ENCODE data around the gene GGT7. TPM values are rescaled to one million over a fixed set of nuclear protein-coding genes. Genes with fewer than 3 reads are reported as not detected.

The GGT7 gene
- total RNA-seq, 1 donor from 2014 or later, result 17.3 TPM

- Mint-ChIP-seq H3K27ac (ENCODE audit: unreplicated experiment) (no peak overlapping the region), H3K9me3 (ENCODE audit: unreplicated experiment) (no peaks in the 10 kb centered on the region), H3K4me1 (ENCODE audit: low read depth, unreplicated experiment) (no peaks in the 10 kb centered on the region), H3K4me3 (ENCODE audit: unreplicated experiment) (no peak overlapping the region), H3K36me3 (ENCODE audit: low read depth, unreplicated experiment) (peaks cover 13% of the 10 kb centered on the region), H3K27me3 (ENCODE audit: low read depth, unreplicated experiment) (no peaks in the 10 kb centered on the region)
- Histone ChIP-seq H3K36me3 (ENCODE audit: insufficient read depth, low read length) (no peaks in the 10 kb centered on the region), H3K4me2 (ENCODE audit: low read length) (no peak overlapping the region), H4K20me1 (ENCODE audit: insufficient read depth, low read length) (peaks cover 17% of the 10 kb centered on the region), H2AFZ (ENCODE audit: low read depth, low read length) (no peak overlapping the region), H3K79me2 (ENCODE audit: insufficient read depth, low read length) (no peaks in the 10 kb centered on the region), H3K4me1 (ENCODE audit: insufficient read depth, low read length) (no peaks in the 10 kb centered on the region), H3K4me3 (ENCODE audit: insufficient read depth, low read depth, low read length) (no peak overlapping the region), H3K9ac (ENCODE audit: low read length) (no peak overlapping the region), H3K27ac (ENCODE audit: low read depth, low read length) (no peak overlapping the region), H3K27me3 (ENCODE audit: insufficient read depth, low read length) (no peaks in the 10 kb centered on the region), H3K9me3 (ENCODE audit: insufficient read depth, low read depth, low read length) (no peaks in the 10 kb centered on the region)
- TF ChIP-seq CTCF (IDR thresholded peaks at IDR 0.05; ENCODE audit: insufficient read depth, low read depth, low read length) (no peak), EZH2 (IDR thresholded peaks at IDR 0.05; ENCODE audit: insufficient read depth, low read length) (no peak)
- no peak for FAIRE-seq
- no peak for DNase-seq (ENCODE audit: low read depth)
These were observed 9.9 kb downstream of the GGT7 start for GRCh38 chr20:34862724-34863123.

GRCh38 chr20:34861386-34862084 lies 11.1 kb downstream of the GGT7 start:
- Mint-ChIP-seq H3K9me3 (ENCODE audit: unreplicated experiment) (no peaks in the 10 kb centered on the region), H3K36me3 (ENCODE audit: low read depth, unreplicated experiment) (peaks cover 13% of the 10 kb centered on the region), H3K4me1 (ENCODE audit: low read depth, unreplicated experiment) (no peaks in the 10 kb centered on the region), H3K4me3 (ENCODE audit: unreplicated experiment) (no peak overlapping the region), H3K27ac (ENCODE audit: unreplicated experiment) (no peak overlapping the region), H3K27me3 (ENCODE audit: low read depth, unreplicated experiment) (no peaks in the 10 kb centered on the region)
- Histone ChIP-seq H3K79me2 (ENCODE audit: insufficient read depth, low read length) (no peaks in the 10 kb centered on the region), H3K4me2 (ENCODE audit: low read length) (no peak overlapping the region), H3K9me3 (ENCODE audit: insufficient read depth, low read depth, low read length) (no peaks in the 10 kb centered on the region), H4K20me1 (ENCODE audit: insufficient read depth, low read length) (peaks cover 17% of the 10 kb centered on the region), H3K27ac (ENCODE audit: low read depth, low read length) (no peak overlapping the region), H3K4me3 (ENCODE audit: insufficient read depth, low read depth, low read length) (no peak overlapping the region), H2AFZ (ENCODE audit: low read depth, low read length) (no peak overlapping the region), H3K4me1 (ENCODE audit: insufficient read depth, low read length) (no peaks in the 10 kb centered on the region), H3K9ac (ENCODE audit: low read length) (no peak overlapping the region), H3K36me3 (ENCODE audit: insufficient read depth, low read length) (no peaks in the 10 kb centered on the region), H3K27me3 (ENCODE audit: insufficient read depth, low read length) (no peaks in the 10 kb centered on the region)
- no peak for FAIRE-seq
- TF ChIP-seq EZH2 (IDR thresholded peaks at IDR 0.05; ENCODE audit: insufficient read depth, low read length) (no peak), CTCF (IDR thresholded peaks at IDR 0.05; ENCODE audit: insufficient read depth, low read depth, low read length) (no peak)
- DNase-seq (ENCODE audit: low read depth), result no peak

- no peaks in the 10 kb centered on the region for H3K27me3 Mint-ChIP-seq (ENCODE audit: low read depth, unreplicated experiment)
- no peaks in the 10 kb centered on the region for H3K79me2 ChIP-seq (ENCODE audit: insufficient read depth, low read length)
- no peak overlapping the region for H3K27ac Mint-ChIP-seq (ENCODE audit: unreplicated experiment)
- no peaks in the 10 kb centered on the region for H3K9me3 Mint-ChIP-seq (ENCODE audit: unreplicated experiment)
- H3K4me3 Mint-ChIP-seq (ENCODE audit: unreplicated experiment), result no peak overlapping the region
- no peak overlapping the region for H2AFZ ChIP-seq (ENCODE audit: low read depth, low read length)
- peaks cover 18% of the 10 kb centered on the region for H3K36me3 Mint-ChIP-seq (ENCODE audit: low read depth, unreplicated experiment)
- H3K9ac ChIP-seq (ENCODE audit: low read length), result no peak overlapping the region
- H3K36me3 ChIP-seq (ENCODE audit: insufficient read depth, low read length), result peaks cover 2% of the 10 kb centered on the region
- H3K4me3 ChIP-seq (ENCODE audit: insufficient read depth, low read depth, low read length), result no peak overlapping the region
- FAIRE-seq (no peak), DNase-seq (ENCODE audit: low read depth) (no peak)
- H4K20me1 ChIP-seq (ENCODE audit: insufficient read depth, low read length), result peaks cover 13% of the 10 kb centered on the region
- no peaks in the 10 kb centered on the region for H3K27me3 ChIP-seq (ENCODE audit: insufficient read depth, low read length)
- H3K4me1 ChIP-seq (ENCODE audit: insufficient read depth, low read length), result no peaks in the 10 kb centered on the region
- no peaks in the 10 kb centered on the region for H3K4me1 Mint-ChIP-seq (ENCODE audit: low read depth, unreplicated experiment)
- TF ChIP-seq EZH2 (IDR thresholded peaks at IDR 0.05; ENCODE audit: insufficient read depth, low read length) (no peak), CTCF (IDR thresholded peaks at IDR 0.05; ENCODE audit: insufficient read depth, low read depth, low read length) (no peak)
- H3K4me2 ChIP-seq (ENCODE audit: low read length), result no peak overlapping the region
- H3K9me3 ChIP-seq (ENCODE audit: insufficient read depth, low read depth, low read length), result no peaks in the 10 kb centered on the region
- H3K27ac ChIP-seq (ENCODE audit: low read depth, low read length), result no peak overlapping the region
These were observed 12.7 kb downstream of the GGT7 start for GRCh38 chr20:34859826-34860545.
